ENCODE data around the gene DBT. TPM values are rescaled to one million over a fixed set of nuclear protein-coding genes. Genes with fewer than 3 reads are reported as not detected.
"Not testable (repeated sequence)": the region's sequence is repeated elsewhere in the genome, so short reads cannot be mapped to it uniquely, and the experiment has no call there.

The DBT gene
- total RNA-seq, 8 experiments from 2014 or later: 7.5 to 20.0 (median 10.9) TPM

- WGBS, 10 experiments: 52 to 100% (median 92%) methylated on average over 1 to 4 of the region's 4 CpGs; no CpG with 5 or more reads in 1 of the 10 experiments
- in situ Hi-C loops (cut with MboI; ENCODE audit: low pct_unique_long_range_greater_than_20kb in 2 of 9, low sequenced_read_pairs in 9 of 9, unreplicated experiment in 9 of 9): no loop called here
- no peak for ATAC-seq (replicated peaks in 6 of 8)
- Histone ChIP-seq H3K4me1 (replicated peaks in 1 of 2) (no peaks in the 10 kb centered on the region), H3K4me3 (no peak overlapping the region), H3K27ac (no peak overlapping the region)
These were observed 9.0 kb downstream of the DBT start for GRCh38 chr1:100240631-100241030.

- no peak for ATAC-seq (replicated peaks in 6 of 8)
- no peaks in the 10 kb centered on the region for H3K4me1 ChIP-seq (replicated peaks in 1 of 2)
- H3K27ac ChIP-seq: no peak overlapping the region
- in situ Hi-C loops (cut with MboI; ENCODE audit: low pct_unique_long_range_greater_than_20kb in 2 of 9, low sequenced_read_pairs in 9 of 9, unreplicated experiment in 9 of 9): no loop called here
- no peak overlapping the region for H3K4me3 ChIP-seq
These were observed 9.7 kb downstream of the DBT start for GRCh38 chr1:100239961-100240360.

- Histone ChIP-seq H3K27ac (no peak overlapping the region), H3K4me1 (replicated peaks in 1 of 2) (no peaks in the 10 kb centered on the region), H3K4me3 (no peak overlapping the region)
- in situ Hi-C loops (cut with MboI; ENCODE audit: low pct_unique_long_range_greater_than_20kb in 2 of 9, low sequenced_read_pairs in 9 of 9, unreplicated experiment in 9 of 9): no loop called here
- no peak for ATAC-seq (replicated peaks in 6 of 8)
- WGBS, 10 experiments: 87 to 100% (median 100%) methylated on average over 1 to 3 of the region's 3 CpGs; no CpG with 5 or more reads in 1 of the 10 experiments
These were observed 12.5 kb downstream of the DBT start for GRCh38 chr1:100237091-100237490.

- WGBS, 10 experiments: 50 to 100% (median 97%) methylated on average over 1 of the region's 1 CpG
- Histone ChIP-seq H3K4me3 (no peak overlapping the region), H3K27ac (no peak overlapping the region), H3K4me1 (replicated peaks in 1 of 2) (no peaks in the 10 kb centered on the region)
- ATAC-seq (replicated peaks in 6 of 8): no peak
- in situ Hi-C loops (cut with MboI; ENCODE audit: low pct_unique_long_range_greater_than_20kb in 2 of 9, low sequenced_read_pairs in 9 of 9, unreplicated experiment in 9 of 9): no loop called here
These were observed 15.2 kb downstream of the DBT start for GRCh38 chr1:100234432-100234831.

GRCh38 chr1:100233566-100233965 is 16.1 kb downstream of the DBT start:
- in situ Hi-C loops (cut with MboI; ENCODE audit: low pct_unique_long_range_greater_than_20kb in 2 of 9, low sequenced_read_pairs in 9 of 9, unreplicated experiment in 9 of 9); H3K4me3 ChIP-seq; H3K27ac ChIP-seq; H3K4me1 ChIP-seq (replicated peaks in 1 of 2); ATAC-seq (replicated peaks in 6 of 8): not testable (repeated sequence)
- 75 to 100% (median 90%) methylated on average over 1 to 4 of the region's 4 CpGs; no CpG with 5 or more reads in 1 of the 10 experiments for WGBS, 10 experiments

GRCh38 chr1:100232156-100232555 is 17.5 kb downstream of the DBT start:
- H3K4me1 ChIP-seq (replicated peaks in 1 of 2): no peaks in the 10 kb centered on the region
- ATAC-seq (replicated peaks in 6 of 8): no peak
- no peak overlapping the region for H3K4me3 ChIP-seq
- in situ Hi-C loops (cut with MboI; ENCODE audit: low pct_unique_long_range_greater_than_20kb in 2 of 9, low sequenced_read_pairs in 9 of 9, unreplicated experiment in 9 of 9): no loop called here
- H3K27ac ChIP-seq: no peak overlapping the region
- 89 to 100% (median 100%) methylated on average over 1 of the region's 1 CpG; no CpG with 5 or more reads in 5 of the 10 experiments for WGBS, 10 experiments

- ATAC-seq (replicated peaks in 6 of 8): no peak
- WGBS, 10 experiments: 56 to 100% (median 91%) methylated on average over 1 to 2 of the region's 2 CpGs; no CpG with 5 or more reads in 4 of the 10 experiments
- Histone ChIP-seq H3K27ac (no peak overlapping the region), H3K4me1 (replicated peaks in 1 of 2) (no peaks in the 10 kb centered on the region), H3K4me3 (no peak overlapping the region)
- in situ Hi-C loops (cut with MboI; ENCODE audit: low pct_unique_long_range_greater_than_20kb in 2 of 9, low sequenced_read_pairs in 9 of 9, unreplicated experiment in 9 of 9): no loop called here
These were observed 17.9 kb downstream of the DBT start for GRCh38 chr1:100231721-100232120.

- no peak for ATAC-seq (replicated peaks in 6 of 8)
- 76 to 100% (median 92%) methylated on average over 2 of the region's 2 CpGs for WGBS, 10 experiments
- Histone ChIP-seq H3K4me1 (replicated peaks in 1 of 2) (no peaks in the 10 kb centered on the region), H3K27ac (no peak overlapping the region), H3K4me3 (no peak overlapping the region)
- in situ Hi-C loops (cut with MboI; ENCODE audit: low pct_unique_long_range_greater_than_20kb in 2 of 9, low sequenced_read_pairs in 9 of 9, unreplicated experiment in 9 of 9): no loop called here
These were observed 18.9 kb downstream of the DBT start for GRCh38 chr1:100230765-100231164.

- H3K4me1 ChIP-seq (replicated peaks in 1 of 2): no peaks in the 10 kb centered on the region
- WGBS, 10 experiments: 69 to 100% (median 91%) methylated on average over 3 to 4 of the region's 4 CpGs; no CpG with 5 or more reads in 2 of the 10 experiments
- no peak overlapping the region for H3K27ac ChIP-seq
- in situ Hi-C loops (cut with MboI; ENCODE audit: low pct_unique_long_range_greater_than_20kb in 2 of 9, low sequenced_read_pairs in 9 of 9, unreplicated experiment in 9 of 9): no loop called here
- ATAC-seq (replicated peaks in 6 of 8): no peak
- no peak overlapping the region for H3K4me3 ChIP-seq
These were observed 19.8 kb downstream of the DBT start for GRCh38 chr1:100229681-100230443.

- H3K4me3 ChIP-seq: no peak overlapping the region
- ATAC-seq (replicated peaks in 6 of 8): no peak
- in situ Hi-C loops (cut with MboI; ENCODE audit: low pct_unique_long_range_greater_than_20kb in 2 of 9, low sequenced_read_pairs in 9 of 9, unreplicated experiment in 9 of 9): no loop called here
- H3K4me1 ChIP-seq (replicated peaks in 1 of 2): no peaks in the 10 kb centered on the region
- no peak overlapping the region for H3K27ac ChIP-seq
These were observed 27.2 kb downstream of the DBT start for GRCh38 chr1:100222428-100222827.

- no peak overlapping the region for H3K4me3 ChIP-seq
- H3K4me1 ChIP-seq (replicated peaks in 1 of 2): no peaks in the 10 kb centered on the region
- WGBS, 10 experiments: 92 to 100% (median 98%) methylated on average over 1 to 2 of the region's 2 CpGs; no CpG with 5 or more reads in 4 of the 10 experiments
- ATAC-seq (replicated peaks in 6 of 8): no peak
- in situ Hi-C loops (cut with MboI; ENCODE audit: low pct_unique_long_range_greater_than_20kb in 2 of 9, low sequenced_read_pairs in 9 of 9, unreplicated experiment in 9 of 9): no loop called here
- H3K27ac ChIP-seq: no peak overlapping the region
These were observed 29.8 kb downstream of the DBT start for GRCh38 chr1:100219883-100220282.

- no peak overlapping the region for H3K27ac ChIP-seq
- 93 to 100% (median 100%) methylated on average over 1 to 5 of the region's 6 CpGs; no CpG with 5 or more reads in 1 of the 10 experiments for WGBS, 10 experiments
- in situ Hi-C loops (cut with MboI; ENCODE audit: low pct_unique_long_range_greater_than_20kb in 2 of 9, low sequenced_read_pairs in 9 of 9, unreplicated experiment in 9 of 9): no loop called here
- no peak overlapping the region for H3K4me3 ChIP-seq
- no peak for ATAC-seq (replicated peaks in 6 of 8)
- no peaks in the 10 kb centered on the region for H3K4me1 ChIP-seq (replicated peaks in 1 of 2)
These were observed 30.2 kb downstream of the DBT start for GRCh38 chr1:100219457-100219856.

- no peak overlapping the region for H3K4me3 ChIP-seq
- in situ Hi-C loops (cut with MboI; ENCODE audit: low pct_unique_long_range_greater_than_20kb in 2 of 9, low sequenced_read_pairs in 9 of 9, unreplicated experiment in 9 of 9): no loop called here
- 69 to 100% (median 94%) methylated on average over 1 to 2 of the region's 2 CpGs; no CpG with 5 or more reads in 2 of the 10 experiments for WGBS, 10 experiments
- H3K27ac ChIP-seq: no peak overlapping the region
- no peaks in the 10 kb centered on the region for H3K4me1 ChIP-seq (replicated peaks in 1 of 2)
- ATAC-seq (replicated peaks in 6 of 8): no peak
These were observed 31.8 kb downstream of the DBT start for GRCh38 chr1:100217834-100218233.

GRCh38 chr1:100215101-100215500 is 34.5 kb downstream of the DBT start:
- in situ Hi-C loops (cut with MboI; ENCODE audit: low pct_unique_long_range_greater_than_20kb in 2 of 9, low sequenced_read_pairs in 9 of 9, unreplicated experiment in 9 of 9): no loop called here
- Histone ChIP-seq H3K4me3 (no peak overlapping the region), H3K4me1 (replicated peaks in 1 of 2) (no peaks in the 10 kb centered on the region), H3K27ac (no peak overlapping the region)
- ATAC-seq (replicated peaks in 6 of 8): no peak
- 40 to 100% (median 100%) methylated on average over 1 of the region's 1 CpG; no CpG with 5 or more reads in 5 of the 10 experiments for WGBS, 10 experiments

All from motor neuron (in vitro differentiated cells).